DOHH2 (cell line): ENCODE results near the gene CDH12.

Source experiments
- H3F3A ChIP-seq: fragments of 200-600 bp; sonication (generic), shearing (Covaris generic); 2 replicates; pipeline ENCODE4 v1.6.0; 2016; ENCODE audit warnings: antibody characterized with exemption, mild to moderate bottlenecking; ENCODE audit not compliant: control insufficient read depth, insufficient read depth
- H3K27ac ChIP-seq: fragments of 200-600 bp; sonication (generic); 2 replicates; pipeline ENCODE4 v1.5.1; 2014; ENCODE audit warnings: low read depth, mild to moderate bottlenecking, low read length, moderate library complexity
- H3K27me3 ChIP-seq: fragments of 200-600 bp; sonication (generic); 2 replicates; pipeline ENCODE4 v1.6.1; 2014; ENCODE audit warnings: mild to moderate bottlenecking, low read length, mixed read lengths; ENCODE audit not compliant: control insufficient read depth
- H3K36me3 ChIP-seq: fragments of 200-600 bp; sonication (generic); 2 replicates; pipeline ENCODE4 v1.6.1; 2014; ENCODE audit warnings: mild to moderate bottlenecking, low read length, moderate library complexity, mixed read lengths; ENCODE audit not compliant: control insufficient read depth
- H3K4me1 ChIP-seq: fragments of 200-600 bp; sonication (generic); 2 replicates; pipeline ENCODE4 v1.6.1; 2014; ENCODE audit warnings: mild to moderate bottlenecking, low read length, mixed read lengths; ENCODE audit not compliant: control insufficient read depth
- H3K4me2 ChIP-seq: fragments of 200-600 bp; sonication (generic); 2 replicates; pipeline ENCODE4 v1.6.0; 2014; ENCODE audit warnings: mild to moderate bottlenecking, low read length, moderate library complexity
- H3K4me3 ChIP-seq: fragments of 200-600 bp; sonication (generic); 2 replicates; pipeline ENCODE4 v1.5.1; 2014; ENCODE audit warnings: mild to moderate bottlenecking, low read length, mixed read lengths
- H3K79me2 ChIP-seq: fragments of 200-600 bp; sonication (generic); 2 replicates; pipeline ENCODE4 v1.6.1; 2014; ENCODE audit warnings: mild to moderate bottlenecking, low read length, mixed read lengths; ENCODE audit not compliant: control insufficient read depth
- H3K9me2 ChIP-seq: fragments of 200-600 bp; sonication (generic); replicated peaks from 2 replicates; pipeline ENCODE4 v1.6.1; 2014; ENCODE audit warnings: mild to moderate bottlenecking, low read length, mixed read lengths; ENCODE audit not compliant: control insufficient read depth
- H3K9me3 ChIP-seq: fragments of 200-600 bp; sonication (generic); 2 replicates; pipeline ENCODE4 v1.6.1; 2014; ENCODE audit warnings: antibody characterized with exemption, low read length, mixed read lengths; ENCODE audit not compliant: control insufficient read depth, insufficient read depth
- H4K20me1 ChIP-seq: fragments of 200-600 bp; sonication (generic); 2 replicates; pipeline ENCODE4 v1.6.0; 2014; ENCODE audit warnings: low read depth, mild to moderate bottlenecking, antibody characterized with exemption, low read length, moderate library complexity; ENCODE audit not compliant: control insufficient read depth, insufficient read depth
- CTCF ChIP-seq: fragments of 200-600 bp; sonication (generic); IDR thresholded peaks from one replicate; pipeline ENCODE4 v1.5.1; 2014; ENCODE audit warnings: antibody characterized with exemption, mild to moderate bottlenecking, low read depth, low read length; ENCODE audit not compliant: poor library complexity, severe bottlenecking
- EZH2phosphoT487 ChIP-seq: fragments of 200-600 bp; sonication (generic); IDR thresholded peaks from 2 replicates; pipeline ENCODE4 v1.6.1; 2017; ENCODE audit warnings: borderline replicate concordance, mild to moderate bottlenecking, antibody characterized with exemption, low read length, moderate library complexity, mixed read lengths

CDH12 gene

DNA sequence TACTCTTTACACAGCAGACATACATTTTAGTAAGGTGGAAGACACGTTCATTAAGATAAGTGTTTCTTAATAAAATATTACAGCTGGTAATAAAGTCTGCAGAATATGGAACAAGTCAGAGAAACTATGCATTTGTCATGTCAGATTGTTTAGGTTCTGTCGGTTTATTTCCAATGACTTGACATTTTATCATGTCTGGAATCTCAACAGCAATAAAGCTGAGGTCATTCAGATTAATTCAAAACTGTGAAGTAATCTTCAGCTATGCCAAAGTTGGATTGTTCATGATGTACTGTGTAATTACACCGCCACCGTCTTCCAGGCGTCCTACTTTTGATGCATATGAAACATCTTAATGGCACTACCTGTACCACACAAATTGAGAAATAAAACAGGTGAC, 1032.6 kb downstream of the CDH12 start:
- H3K4me1 ChIP-seq = no peaks in the 10 kb centered on the region

GRCh38 chr5:21818370-21818720, 1034.8 kb downstream of the CDH12 start:
- no peak overlapping the region for H3K4me2 ChIP-seq

More for the DNA sequence above, 1032.6 kb downstream of the CDH12 start:
- no peaks in the 10 kb centered on the region for H3K9me2 ChIP-seq
- no peak overlapping the region for H3K4me2 ChIP-seq
- no peaks in the 10 kb centered on the region for H3K79me2 ChIP-seq
- H3K36me3 ChIP-seq = no peaks in the 10 kb centered on the region
- no peaks in the 10 kb centered on the region for H3F3A ChIP-seq
- TF ChIP-seq EZH2phosphoT487 (no peak), CTCF (no peak)
- H3K4me3 ChIP-seq = no peak overlapping the region
- no peaks in the 10 kb centered on the region for H3K9me3 ChIP-seq
- H4K20me1 ChIP-seq = no peaks in the 10 kb centered on the region
- H3K27me3 ChIP-seq = no peaks in the 10 kb centered on the region
- no peak overlapping the region for H3K27ac ChIP-seq

GRCh38 chr5:21817668-21818369, 1035.3 kb downstream of the CDH12 start:
- TF ChIP-seq CTCF (peak; percentile 36), EZH2phosphoT487 (no peak)
- Histone ChIP-seq H3K79me2 (no peaks in the 10 kb centered on the region), H3K4me1 (no peaks in the 10 kb centered on the region), H3K9me2 (no peaks in the 10 kb centered on the region), H4K20me1 (no peaks in the 10 kb centered on the region), H3K9me3 (no peaks in the 10 kb centered on the region), H3F3A (no peaks in the 10 kb centered on the region), H3K36me3 (no peaks in the 10 kb centered on the region), H3K27me3 (no peaks in the 10 kb centered on the region), H3K4me2 (no peak overlapping the region), H3K4me3 (no peak overlapping the region), H3K27ac (no peak overlapping the region)

More at GRCh38 chr5:21818370-21818720, 1034.8 kb downstream of the CDH12 start:
- Histone ChIP-seq H3F3A (no peaks in the 10 kb centered on the region), H3K36me3 (no peaks in the 10 kb centered on the region), H3K9me2 (no peaks in the 10 kb centered on the region), H3K9me3 (no peaks in the 10 kb centered on the region), H3K79me2 (no peaks in the 10 kb centered on the region), H3K27me3 (no peaks in the 10 kb centered on the region), H3K27ac (no peak overlapping the region), H4K20me1 (no peaks in the 10 kb centered on the region), H3K4me1 (no peaks in the 10 kb centered on the region), H3K4me3 (no peak overlapping the region)
- TF ChIP-seq EZH2phosphoT487 (no peak), CTCF (no peak)
